ENCODE data around the gene MTHFD2L.

Gene MTHFD2L

GRCh38 chr4:74111306-74111975 lies 46.5 kb upstream of the MTHFD2L start:
- DNase-seq: no peak
- WGBS (ENCODE audit: extremely low coverage, insufficient coverage, low lambda C conversion rate): no CpG with 5 or more reads among the region's 5 CpGs
- H3K4me2 ChIP-seq (ENCODE audit: low read length): no peak overlapping the region
- no peak overlapping the region for H4K5ac ChIP-seq (ENCODE audit: low read length)
- H3K23ac ChIP-seq (ENCODE audit: low read length): no peak overlapping the region
- H2BK5ac ChIP-seq (ENCODE audit: low read length): no peak overlapping the region
- no peak overlapping the region for H4K8ac ChIP-seq (ENCODE audit: low read depth, low read length)
- H3K79me2 ChIP-seq (ENCODE audit: control insufficient read depth, insufficient read depth, low read length): no peaks in the 10 kb centered on the region
- no peak overlapping the region for H3K4me3 ChIP-seq (ENCODE audit: low read length)
- H3K27ac ChIP-seq (ENCODE audit: low read depth, low read length): no peak overlapping the region
- H3K56ac ChIP-seq (ENCODE audit: low read length): no peak overlapping the region
- no peaks in the 10 kb centered on the region for H3K79me1 ChIP-seq (ENCODE audit: low read length)
- no peak overlapping the region for H3K4ac ChIP-seq (ENCODE audit: low read depth, low read length)
- no peak overlapping the region for H3K18ac ChIP-seq (ENCODE audit: low read length)
- H3K36me3 ChIP-seq (ENCODE audit: control insufficient read depth, insufficient read depth, low read length): no peaks in the 10 kb centered on the region
- no peak overlapping the region for H2AK5ac ChIP-seq (ENCODE audit: low read length)
- H3K4me1 ChIP-seq (ENCODE audit: control insufficient read depth, low read depth, low read length): peaks cover 9% of the 10 kb centered on the region
- no peak overlapping the region for H3K9ac ChIP-seq (ENCODE audit: low read length)
- H2BK120ac ChIP-seq (ENCODE audit: low read depth, low read length): no peak overlapping the region
- H2BK15ac ChIP-seq (replicated peaks; ENCODE audit: low read depth): no peak overlapping the region
- H3K27me3 ChIP-seq (ENCODE audit: insufficient read depth, low read length, poor library complexity): no peaks in the 10 kb centered on the region

DNA sequence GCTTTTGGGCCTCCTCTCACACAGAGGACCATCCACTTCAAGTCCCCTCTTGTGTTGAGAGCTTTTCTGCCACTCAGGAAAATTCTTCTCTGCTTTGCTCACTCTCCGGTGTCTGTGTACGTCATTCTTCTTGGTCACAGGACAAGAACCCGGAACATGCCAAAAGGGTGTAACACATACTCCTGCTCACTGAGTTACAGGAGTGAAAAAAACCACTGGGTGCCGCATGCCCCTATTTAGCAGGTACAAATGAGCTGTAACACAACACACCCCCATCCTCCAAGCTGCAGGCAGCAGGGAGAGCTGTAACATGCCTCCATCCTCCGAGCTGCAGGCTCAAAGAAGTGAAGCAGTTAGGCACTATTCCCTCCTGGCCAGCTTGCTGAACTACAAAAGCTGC lies 45.9 kb upstream of the MTHFD2L start:
- Histone ChIP-seq H3K27me3 (ENCODE audit: insufficient read depth, low read length, poor library complexity) (no peaks in the 10 kb centered on the region), H3K56ac (ENCODE audit: low read length) (no peak overlapping the region), H2BK5ac (ENCODE audit: low read length) (no peak overlapping the region), H4K5ac (ENCODE audit: low read length) (no peak overlapping the region), H3K23ac (ENCODE audit: low read length) (no peak overlapping the region), H3K4me1 (ENCODE audit: control insufficient read depth, low read depth, low read length) (peaks cover 9% of the 10 kb centered on the region), H3K4me2 (ENCODE audit: low read length) (no peak overlapping the region), H3K79me2 (ENCODE audit: control insufficient read depth, insufficient read depth, low read length) (no peaks in the 10 kb centered on the region), H3K18ac (ENCODE audit: low read length) (no peak overlapping the region), H3K36me3 (ENCODE audit: control insufficient read depth, insufficient read depth, low read length) (no peaks in the 10 kb centered on the region), H4K8ac (ENCODE audit: low read depth, low read length) (no peak overlapping the region), H3K4ac (ENCODE audit: low read depth, low read length) (no peak overlapping the region), H3K4me3 (ENCODE audit: low read length) (no peak overlapping the region), H2BK120ac (ENCODE audit: low read depth, low read length) (no peak overlapping the region), H2BK15ac (replicated peaks; ENCODE audit: low read depth) (no peak overlapping the region), H3K27ac (ENCODE audit: low read depth, low read length) (no peak overlapping the region), H2AK5ac (ENCODE audit: low read length) (no peak overlapping the region), H3K9ac (ENCODE audit: low read length) (no peak overlapping the region), H3K79me1 (ENCODE audit: low read length) (no peaks in the 10 kb centered on the region)
- DNase-seq: peak; percentile 48
- no CpG with 5 or more reads among the region's 5 CpGs for WGBS (ENCODE audit: extremely low coverage, insufficient coverage, low lambda C conversion rate)

DNA sequence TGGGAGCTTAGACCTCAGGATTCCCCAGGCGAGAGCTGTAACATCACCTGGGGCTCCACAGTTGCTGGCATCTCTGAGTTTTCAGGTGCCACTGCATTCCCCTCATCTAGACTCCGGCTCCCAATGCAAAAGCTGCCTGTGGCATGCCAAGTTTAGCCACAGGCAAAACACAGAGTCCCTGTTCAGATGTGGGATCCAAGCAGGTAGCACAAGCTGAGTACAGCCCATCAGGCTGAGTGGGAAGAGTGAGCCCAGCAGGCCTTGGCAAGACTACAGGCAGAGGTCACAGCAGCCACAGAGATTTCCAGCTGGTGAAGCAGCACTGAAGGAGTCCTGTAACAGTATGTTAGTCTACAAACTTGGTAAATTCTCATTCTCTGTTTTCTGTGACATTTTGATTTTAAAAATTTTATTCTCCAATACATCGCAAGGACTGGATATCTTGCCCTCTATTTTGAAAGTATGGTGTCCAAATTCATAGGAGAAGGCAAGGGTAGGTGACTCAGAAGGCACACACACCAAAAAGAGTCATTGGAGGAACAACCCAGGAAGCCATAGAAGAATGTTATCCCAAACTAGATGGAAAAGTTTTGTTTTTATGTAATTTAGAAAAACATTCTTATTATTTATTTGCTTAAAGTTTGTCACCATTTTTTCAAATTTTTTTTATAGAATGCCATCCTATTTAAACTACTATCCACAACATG lies 45.4 kb upstream of the MTHFD2L start:
- peaks cover 9% of the 10 kb centered on the region for H3K4me1 ChIP-seq (ENCODE audit: control insufficient read depth, low read depth, low read length)
- H3K4me3 ChIP-seq (ENCODE audit: low read length): no peak overlapping the region
- H3K18ac ChIP-seq (ENCODE audit: low read length): no peak overlapping the region
- no peaks in the 10 kb centered on the region for H3K36me3 ChIP-seq (ENCODE audit: control insufficient read depth, insufficient read depth, low read length)
- DNase-seq: no peak
- H2AK5ac ChIP-seq (ENCODE audit: low read length): no peak overlapping the region
- H3K4me2 ChIP-seq (ENCODE audit: low read length): no peak overlapping the region
- H3K79me2 ChIP-seq (ENCODE audit: control insufficient read depth, insufficient read depth, low read length): no peaks in the 10 kb centered on the region
- no peak overlapping the region for H3K23ac ChIP-seq (ENCODE audit: low read length)
- no peak overlapping the region for H2BK5ac ChIP-seq (ENCODE audit: low read length)
- H3K79me1 ChIP-seq (ENCODE audit: low read length): no peaks in the 10 kb centered on the region
- no peak overlapping the region for H2BK120ac ChIP-seq (ENCODE audit: low read depth, low read length)
- no peak overlapping the region for H2BK15ac ChIP-seq (replicated peaks; ENCODE audit: low read depth)
- H3K4ac ChIP-seq (ENCODE audit: low read depth, low read length): no peak overlapping the region
- H3K27me3 ChIP-seq (ENCODE audit: insufficient read depth, low read length, poor library complexity): no peaks in the 10 kb centered on the region
- H3K9ac ChIP-seq (ENCODE audit: low read length): no peak overlapping the region
- WGBS (ENCODE audit: extremely low coverage, insufficient coverage, low lambda C conversion rate): no CpG with 5 or more reads among the region's 3 CpGs
- H4K8ac ChIP-seq (ENCODE audit: low read depth, low read length): no peak overlapping the region
- H3K56ac ChIP-seq (ENCODE audit: low read length): no peak overlapping the region
- no peak overlapping the region for H4K5ac ChIP-seq (ENCODE audit: low read length)
- H3K27ac ChIP-seq (ENCODE audit: low read depth, low read length): no peak overlapping the region

DNA sequence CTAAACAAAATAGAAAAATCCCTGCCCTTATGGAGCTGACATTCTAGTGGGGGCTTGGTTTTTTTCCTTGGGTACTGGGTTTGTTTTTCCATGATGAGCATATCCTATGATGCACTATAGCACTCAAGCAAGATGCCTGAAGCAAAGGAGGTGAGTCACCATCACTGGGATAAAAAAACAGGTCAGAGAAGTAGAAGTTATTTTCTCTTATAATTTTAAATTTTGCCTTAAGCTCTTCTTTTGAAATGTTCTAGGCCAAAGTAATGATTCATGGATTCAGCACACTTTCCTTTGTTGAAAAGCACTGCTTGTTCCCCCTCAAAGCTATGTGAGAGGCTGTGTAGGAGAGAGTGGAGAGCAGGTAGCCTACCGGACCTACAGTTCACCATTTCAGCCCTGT lies 43.7 kb upstream of the MTHFD2L start:
- H3K56ac ChIP-seq (ENCODE audit: low read length): no peak overlapping the region
- no peaks in the 10 kb centered on the region for H3K27me3 ChIP-seq (ENCODE audit: insufficient read depth, low read length, poor library complexity)
- peaks cover 4% of the 10 kb centered on the region for H3K4me1 ChIP-seq (ENCODE audit: control insufficient read depth, low read depth, low read length)
- no peak overlapping the region for H3K23ac ChIP-seq (ENCODE audit: low read length)
- no peak overlapping the region for H3K4me3 ChIP-seq (ENCODE audit: low read length)
- no peak overlapping the region for H2AK5ac ChIP-seq (ENCODE audit: low read length)
- H3K4ac ChIP-seq (ENCODE audit: low read depth, low read length): no peak overlapping the region
- no peaks in the 10 kb centered on the region for H3K36me3 ChIP-seq (ENCODE audit: control insufficient read depth, insufficient read depth, low read length)
- no CpG with 5 or more reads among the region's 1 CpG for WGBS (ENCODE audit: extremely low coverage, insufficient coverage, low lambda C conversion rate)
- H2BK5ac ChIP-seq (ENCODE audit: low read length): no peak overlapping the region
- H3K4me2 ChIP-seq (ENCODE audit: low read length): no peak overlapping the region
- H4K8ac ChIP-seq (ENCODE audit: low read depth, low read length): no peak overlapping the region
- H2BK15ac ChIP-seq (replicated peaks; ENCODE audit: low read depth): no peak overlapping the region
- no peak for DNase-seq
- H3K79me1 ChIP-seq (ENCODE audit: low read length): no peaks in the 10 kb centered on the region
- H3K27ac ChIP-seq (ENCODE audit: low read depth, low read length): no peak overlapping the region
- H2BK120ac ChIP-seq (ENCODE audit: low read depth, low read length): no peak overlapping the region
- H3K9ac ChIP-seq (ENCODE audit: low read length): no peak overlapping the region
- H4K5ac ChIP-seq (ENCODE audit: low read length): no peak overlapping the region
- no peaks in the 10 kb centered on the region for H3K79me2 ChIP-seq (ENCODE audit: control insufficient read depth, insufficient read depth, low read length)
- H3K18ac ChIP-seq (ENCODE audit: low read length): no peak overlapping the region

DNA sequence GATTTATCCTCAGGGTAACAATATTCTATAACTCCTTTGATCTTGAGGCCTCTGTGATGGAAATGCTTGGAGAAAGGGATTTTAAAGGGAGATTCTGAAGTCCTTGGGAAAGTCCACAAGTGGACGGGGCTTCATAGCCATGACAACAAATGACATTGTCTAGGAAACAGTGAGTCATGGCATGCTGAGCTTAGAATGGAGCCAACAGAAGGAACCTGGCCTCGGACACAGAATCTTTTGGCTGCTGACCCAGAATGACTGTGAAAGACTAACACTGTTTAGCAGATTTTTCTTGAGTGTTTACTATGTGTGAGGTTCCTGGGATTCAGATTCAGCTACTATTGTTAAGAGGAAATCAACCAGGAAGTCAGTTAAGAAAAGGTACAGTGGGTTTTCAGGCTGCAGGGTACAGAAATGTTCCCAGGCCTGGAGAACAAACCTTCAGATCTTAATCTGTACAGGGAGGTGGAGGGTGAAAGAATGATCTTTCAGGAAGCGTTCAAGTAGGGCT lies 40.8 kb upstream of the MTHFD2L start:
- Histone ChIP-seq H2BK15ac (replicated peaks; ENCODE audit: low read depth) (no peak overlapping the region), H3K23ac (ENCODE audit: low read length) (peak overlapping the region; percentile 32), H3K4me2 (ENCODE audit: low read length) (no peak overlapping the region), H3K56ac (ENCODE audit: low read length) (no peak overlapping the region), H4K5ac (ENCODE audit: low read length) (no peak overlapping the region), H3K79me2 (ENCODE audit: control insufficient read depth, insufficient read depth, low read length) (no peaks in the 10 kb centered on the region), H2BK120ac (ENCODE audit: low read depth, low read length) (no peak overlapping the region), H3K27me3 (ENCODE audit: insufficient read depth, low read length, poor library complexity) (no peaks in the 10 kb centered on the region), H3K79me1 (ENCODE audit: low read length) (no peaks in the 10 kb centered on the region), H3K4ac (ENCODE audit: low read depth, low read length) (no peak overlapping the region), H3K27ac (ENCODE audit: low read depth, low read length) (no peak overlapping the region), H3K36me3 (ENCODE audit: control insufficient read depth, insufficient read depth, low read length) (no peaks in the 10 kb centered on the region), H3K4me1 (ENCODE audit: control insufficient read depth, low read depth, low read length) (no peaks in the 10 kb centered on the region), H3K4me3 (ENCODE audit: low read length) (no peak overlapping the region), H3K18ac (ENCODE audit: low read length) (no peak overlapping the region), H2BK5ac (ENCODE audit: low read length) (no peak overlapping the region), H3K9ac (ENCODE audit: low read length) (no peak overlapping the region), H4K8ac (ENCODE audit: low read depth, low read length) (no peak overlapping the region), H2AK5ac (ENCODE audit: low read length) (no peak overlapping the region)
- WGBS (ENCODE audit: extremely low coverage, insufficient coverage, low lambda C conversion rate): no CpG with 5 or more reads among the region's 3 CpGs
- peak; percentile 78 for DNase-seq
